GM12878 (cell line): ENCODE measurements around the gene NNAT. TPM values are rescaled to one million over a fixed set of nuclear protein-coding genes. Genes with fewer than 3 reads are reported as not detected.

Source experiments
- ATAC-seq: fragments of 200-7000 bp; cut with Tn5 transposase; 3 replicates; pipeline ENCODE4 v1.9.1; 2020; ENCODE audit warnings: mild to moderate bottlenecking, moderate library complexity
- BruUV-seq: library from RNA; stranded (reverse); fragments of 400-500 nt; replicated peaks from 2 replicates; lab custom pipeline; 2021; lab: Mats Ljungman, UMichigan
- CTCF ChIA-PET: fragments of 300-600 bp; sonication (Branson Sonifier 250); formaldehyde crosslinking; extraction: SDS; loops from one replicate; lab custom pipeline; 2021; ENCODE audit warnings: inconsistent platforms; lab: Yijun Ruan, JAX
- POLR2A ChIA-PET: fragments of 350-600 bp; formaldehyde crosslinking; extraction: SDS; loops from one replicate; lab custom pipeline; 2021; ENCODE audit warnings: inconsistent platforms; lab: Charles Lee
- RAD21 ChIA-PET: fragments of 300-600 bp; sonication (Branson Sonifier 250); formaldehyde crosslinking; loops from one replicate; lab custom pipeline; 2023; ENCODE audit warnings: antibody characterized with exemption; ENCODE audit not compliant: unreplicated experiment; lab: Charles Lee
- SMC1A ChIA-PET: fragments of 300-600 bp; sonication (Branson Sonifier 250); formaldehyde crosslinking; loops from one replicate; lab custom pipeline; 2023; ENCODE audit not compliant: unreplicated experiment, uncharacterized antibody; lab: Charles Lee
- DNase-seq: peaks from one replicate; pipeline ENCODE4 v3.0.0-alpha.2; 2011; ENCODE audit warnings: low read depth, low spot score
- FAIRE-seq: peaks from 3 replicates; lab custom pipeline; 2011; peaks lifted over from hg19 to GRCh38; lab: Jason Lieb, UNC
- H2AFZ ChIP-seq: 2 replicates; pipeline ENCODE4 v1.6.0; 2011; ENCODE audit warnings: low read depth, low read length, control low read depth; ENCODE audit not compliant: control insufficient read depth
- H3K27ac ChIP-seq: 2 replicates; pipeline ENCODE4 v1.5.1; 2011; ENCODE audit warnings: control low read depth; ENCODE audit not compliant: control insufficient read depth, insufficient read depth
- H3K27me3 ChIP-seq, 2 experiments: replicated peaks in 1 of 2; 2 replicates each; pipeline versions ENCODE4 v1.6.0 to v1.6.1; 2011; ENCODE audit warnings: low read length in 1 of 2; ENCODE audit not compliant: control insufficient read depth in 2 of 2, insufficient read depth in 2 of 2
- H3K36me3 ChIP-seq, 2 experiments: 2 replicates each; pipeline ENCODE4 v1.5.1; 2011; ENCODE audit warnings: low read length in 1 of 2; ENCODE audit not compliant: control insufficient read depth in 2 of 2, insufficient read depth in 2 of 2
- H3K4me1 ChIP-seq: 2 replicates; pipeline ENCODE4 v1.6.1; 2011; ENCODE audit warnings: mild to moderate bottlenecking, low read length, moderate library complexity, mixed read lengths; ENCODE audit not compliant: control insufficient read depth, insufficient read depth
- H3K4me2 ChIP-seq: 2 replicates; pipeline ENCODE4 v1.6.0; 2011; ENCODE audit warnings: control low read depth; ENCODE audit not compliant: control insufficient read depth, insufficient read depth
- H3K4me3 ChIP-seq: fragments of 200-600 bp; sonication (generic); 2 replicates; pipeline ENCODE4 v1.5.1; 2016
- H3K79me2 ChIP-seq: 2 replicates; pipeline ENCODE4 v1.6.0; 2011; ENCODE audit warnings: low read length; ENCODE audit not compliant: control insufficient read depth, insufficient read depth
- H3K9ac ChIP-seq: 2 replicates; pipeline ENCODE4 v1.8.0; 2011; ENCODE audit warnings: low read length, control low read depth, mixed read lengths; ENCODE audit not compliant: control insufficient read depth, insufficient read depth
- H3K9me3 ChIP-seq: replicated peaks from 3 replicates; pipeline ENCODE4 v1.5.1; 2011; ENCODE audit warnings: mild to moderate bottlenecking, low read length; ENCODE audit not compliant: control insufficient read depth, insufficient read depth
- H4K20me1 ChIP-seq: 2 replicates; pipeline ENCODE4 v1.6.0; 2011; ENCODE audit not compliant: control insufficient read depth, insufficient read depth
- BHLHE40 ChIP-seq, 2 experiments: fragments of 450-650 bp in 1 of 2; IDR thresholded peaks; 2 replicates each; pipeline ENCODE4 v1.6.1; 2011 to 2017; ENCODE audit warnings: low read depth in 2 of 2, borderline replicate concordance in 1 of 2, improper control_type of control experiment in 1 of 2, low read length in 1 of 2, mild to moderate bottlenecking in 1 of 2
- DPF2 ChIP-seq: fragments of 450-650 bp; IDR thresholded peaks from 2 replicates; pipeline ENCODE4 v1.6.1; 2017; ENCODE audit warnings: mild to moderate bottlenecking
- EED ChIP-seq: sonication (generic); IDR thresholded peaks from 2 replicates; pipeline ENCODE4 v1.6.1; 2016; ENCODE audit warnings: antibody characterized with exemption, low read depth
- MEF2A ChIP-seq: IDR thresholded peaks from 2 replicates; pipeline ENCODE4 v1.6.1; 2011; ENCODE audit warnings: low read depth, mild to moderate bottlenecking, low read length, moderate library complexity; ENCODE audit not compliant: insufficient read depth
- MTA3 ChIP-seq: IDR thresholded peaks from 2 replicates; pipeline ENCODE4 v1.6.1; 2012; ENCODE audit warnings: low read length, inconsistent platforms, borderline replicate concordance
- NFYA ChIP-seq: IDR thresholded peaks from 2 replicates; pipeline ENCODE4 v1.6.1; 2011; ENCODE audit warnings: low read depth, mild to moderate bottlenecking, low read length, improper control_type of control experiment, borderline replicate concordance
- POU2F2 ChIP-seq: IDR thresholded peaks from 3 replicates; pipeline ENCODE4 v1.6.1; 2011; ENCODE audit warnings: low read depth, mild to moderate bottlenecking, low read length, borderline replicate concordance
- RAD51 ChIP-seq: fragments of 450-650 bp; IDR thresholded peaks from 2 replicates; pipeline ENCODE4 v1.6.1; 2016; ENCODE audit warnings: moderate library complexity, mild to moderate bottlenecking, inconsistent platforms
- SREBF2 ChIP-seq: IDR thresholded peaks from 2 replicates; pipeline ENCODE4 v1.6.1; 2012; ENCODE audit warnings: mild to moderate bottlenecking, low read length
- TCF12 ChIP-seq: IDR thresholded peaks from 2 replicates; pipeline ENCODE4 v1.6.1; 2011; ENCODE audit warnings: low read depth, mild to moderate bottlenecking, low read length
- WGBS: methylation state at CpG from one replicate; pipeline ENCODE4 v1.1.6; 2016; ENCODE audit warnings: low lambda C conversion rate; ENCODE audit not compliant: insufficient replicate concordance, insufficient coverage; ENCODE audit errors: missing lambda C conversion rate; 5-methylcytosine and 5-hydroxymethylcytosine counted together
- in situ Hi-C: fragments of 300-500 bp; cut with MboI; formaldehyde crosslinking; loops from 9 replicates; pipeline ENCODE4 v1.14.3; 2018; ENCODE audit warnings: mixed read lengths
- intact Hi-C: fragments of 100-400 bp; cut with micrococcal nuclease; formaldehyde crosslinking; loops from one replicate; pipeline ENCODE4 v1.14.2; 2022; ENCODE audit not compliant: unreplicated experiment
- polyA plus RNA-seq, 11 experiments: library from polyadenylated mRNA; depleted of rRNA in 4 of 11; unstranded in 6 of 11; stranded (reverse) in 5 of 11; fragments of >200 nt; fragmentation: Nextera tagmentation in 4 of 11; fragmentation: Illumina TruSeq in 1 of 11; extraction: Ambion mirVana in 4 of 11; extraction: Trizol in 1 of 11; gene quantifications; 1 replicate in 1 of 11; 2 replicates in 10 of 11; pipeline versions ENCODE4 v1.2.1 to v1.2.3, GENCODE V29; 2011 to 2016; ENCODE audit warnings: inconsistent platforms in 2 of 11, missing spikeins in 2 of 11, low read depth in 1 of 11
- total RNA-seq, 4 experiments: library from RNA; depleted of rRNA in 3 of 4; stranded (reverse); fragments of >200 nt in 3 of 4; fragmentation: Illumina TruSeq in 1 of 4; extraction: Trizol in 1 of 4; gene quantifications; 2 replicates each; pipeline versions ENCODE4 v1.2.1 to v1.2.3, GENCODE V29; 2013 to 2021
- TF ChIP-seq, protein P1 (sequence below): fragments of 450-650 bp; IDR thresholded peaks from 2 replicates; pipeline ENCODE4 v1.6.1; 2018; ENCODE audit warnings: borderline replicate concordance, mild to moderate bottlenecking; ENCODE audit not compliant: partially characterized antibody
- TF ChIP-seq, protein P2 (sequence below): fragments of 450-650 bp; IDR thresholded peaks from 2 replicates; pipeline ENCODE4 v1.6.1; 2014; ENCODE audit warnings: mild to moderate bottlenecking

The NNAT gene
- total and polyA plus RNA-seq, 10 of the 15 experiments (the other 5 are each of a cell fraction or from before 2014, with no cell fraction given), result 0.22 to 0.99 (median 0.42) TPM; not detected in 7

DNA sequence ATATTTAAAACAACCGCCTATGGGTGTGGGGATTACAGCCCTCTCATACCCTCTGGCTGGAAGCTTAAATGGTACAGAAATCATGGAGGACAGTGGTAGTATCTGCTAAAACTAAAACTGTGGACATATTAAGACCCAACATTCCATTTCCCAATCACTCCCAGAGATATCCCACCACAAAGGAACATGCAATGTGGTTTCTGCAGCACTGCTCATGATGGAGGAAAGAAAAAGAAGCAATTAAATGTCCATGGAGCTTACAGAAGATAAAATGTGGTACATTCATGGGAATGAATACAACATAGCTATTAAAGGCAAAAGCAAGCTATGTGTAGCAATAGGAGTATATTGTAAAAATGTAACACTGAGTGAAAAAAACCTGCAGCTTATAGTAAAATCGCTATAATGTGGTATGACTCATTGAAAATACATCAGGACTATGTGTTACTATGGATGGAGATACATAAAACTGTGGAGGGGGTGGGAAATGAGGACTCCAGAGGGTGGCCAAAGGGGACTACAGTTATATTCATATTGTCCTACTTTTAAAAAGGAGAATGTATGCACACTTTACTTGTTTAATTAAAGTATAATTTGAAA lies 22.9 kb upstream of the NNAT start:
- H3K4me3 ChIP-seq, result no peak overlapping the region
- H3K9me3 ChIP-seq, result no peaks in the 10 kb centered on the region
- H3K79me2 ChIP-seq, result no peaks in the 10 kb centered on the region
- ChIA-PET POLR2A (interaction anchor here (0.6 kb wide), 1 partner anchor 350 kb away, joined by 10 read pairs; no protein-coding TSS in a partner anchor), RAD21 (no interaction called here), CTCF (interaction anchor here (1.7 kb wide), 1 partner anchor 9 kb away, joined by 6 read pairs; no protein-coding TSS in a partner anchor), SMC1A (interaction anchor here (1.3 kb wide), 1 partner anchor 16 kb away, joined by 3 read pairs; no protein-coding TSS in a partner anchor)
- WGBS, result 94% methylated on average over 2 of the region's 2 CpGs
- H2AFZ ChIP-seq, result no peak overlapping the region
- H3K27ac ChIP-seq, result no peak overlapping the region
- BruUV-seq, result no TSS peak
- intact Hi-C loops (no loop called here), in situ Hi-C loops (no loop called here)
- H3K9ac ChIP-seq, result no peak overlapping the region
- H4K20me1 ChIP-seq, result no peaks in the 10 kb centered on the region
- H3K4me2 ChIP-seq, result no peak overlapping the region
- no peaks in the 10 kb centered on the region for H3K4me1 ChIP-seq
- ATAC-seq (no peak), DNase-seq (no peak), FAIRE-seq (no peak)
- H3K36me3 ChIP-seq, result 0 out of 4 replicates have a peak, but pooled peaks cover 0 to 4% of the 10 kb centered on the region in 2 experiments
- TF ChIP-seq, protein P1, sequence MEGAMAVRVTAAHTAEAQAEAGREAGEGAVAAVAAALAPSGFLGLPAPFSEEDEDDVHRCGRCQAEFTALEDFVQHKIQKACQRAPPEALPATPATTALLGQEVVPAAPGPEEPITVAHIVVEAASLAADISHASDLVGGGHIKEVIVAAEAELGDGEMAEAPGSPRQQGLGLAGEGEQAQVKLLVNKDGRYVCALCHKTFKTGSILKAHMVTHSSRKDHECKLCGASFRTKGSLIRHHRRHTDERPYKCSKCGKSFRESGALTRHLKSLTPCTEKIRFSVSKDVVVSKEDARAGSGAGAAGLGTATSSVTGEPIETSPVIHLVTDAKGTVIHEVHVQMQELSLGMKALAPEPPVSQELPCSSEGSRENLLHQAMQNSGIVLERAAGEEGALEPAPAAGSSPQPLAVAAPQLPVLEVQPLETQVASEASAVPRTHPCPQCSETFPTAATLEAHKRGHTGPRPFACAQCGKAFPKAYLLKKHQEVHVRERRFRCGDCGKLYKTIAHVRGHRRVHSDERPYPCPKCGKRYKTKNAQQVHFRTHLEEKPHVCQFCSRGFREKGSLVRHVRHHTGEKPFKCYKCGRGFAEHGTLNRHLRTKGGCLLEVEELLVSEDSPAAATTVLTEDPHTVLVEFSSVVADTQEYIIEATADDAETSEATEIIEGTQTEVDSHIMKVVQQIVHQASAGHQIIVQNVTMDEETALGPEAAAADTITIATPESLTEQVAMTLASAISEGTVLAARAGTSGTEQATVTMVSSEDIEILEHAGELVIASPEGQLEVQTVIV, result no peak
- no peak for TF ChIP-seq DPF2
- TF ChIP-seq TCF12, result no peak
- H3K27me3 ChIP-seq, result no peaks in the 10 kb centered on the region

DNA sequence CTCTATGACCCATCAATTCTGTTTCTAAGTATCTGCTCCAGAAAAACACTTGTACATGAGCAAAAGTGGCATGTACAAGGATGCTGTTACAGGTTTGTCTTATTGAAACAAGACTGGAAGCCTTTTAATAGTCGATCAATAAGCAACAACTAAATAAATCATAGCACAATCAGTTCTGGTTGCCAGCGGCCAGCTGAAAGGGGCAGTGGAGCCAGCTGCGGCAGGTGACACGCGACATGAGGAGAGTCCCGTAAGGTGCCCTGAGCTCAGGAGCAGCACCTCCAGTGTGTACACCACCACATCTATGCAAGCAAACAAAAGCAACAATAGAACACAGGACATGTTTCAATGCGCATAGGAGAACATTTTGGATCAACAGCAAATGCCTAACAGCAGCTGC lies 20.7 kb upstream of the NNAT start:
- Histone ChIP-seq H4K20me1 (no peaks in the 10 kb centered on the region), H3K9me3 (no peaks in the 10 kb centered on the region), H3K4me3 (no peak overlapping the region), H3K27me3 (no peaks in the 10 kb centered on the region), H3K36me3 (0 out of 4 replicates have a peak, but pooled peaks cover 0 to 4% of the 10 kb centered on the region in 2 experiments), H2AFZ (no peak overlapping the region), H3K4me2 (no peak overlapping the region), H3K4me1 (no peaks in the 10 kb centered on the region), H3K79me2 (no peaks in the 10 kb centered on the region), H3K9ac (no peak overlapping the region), H3K27ac (no peak overlapping the region)
- SMC1A ChIA-PET, result no interaction called here
- intact Hi-C loops, result no loop called here
- DNase-seq (no peak), FAIRE-seq (no peak), ATAC-seq (no peak)
- POLR2A ChIA-PET, result no interaction called here
- in situ Hi-C loops, result no loop called here
- TF ChIP-seq, protein P2, sequence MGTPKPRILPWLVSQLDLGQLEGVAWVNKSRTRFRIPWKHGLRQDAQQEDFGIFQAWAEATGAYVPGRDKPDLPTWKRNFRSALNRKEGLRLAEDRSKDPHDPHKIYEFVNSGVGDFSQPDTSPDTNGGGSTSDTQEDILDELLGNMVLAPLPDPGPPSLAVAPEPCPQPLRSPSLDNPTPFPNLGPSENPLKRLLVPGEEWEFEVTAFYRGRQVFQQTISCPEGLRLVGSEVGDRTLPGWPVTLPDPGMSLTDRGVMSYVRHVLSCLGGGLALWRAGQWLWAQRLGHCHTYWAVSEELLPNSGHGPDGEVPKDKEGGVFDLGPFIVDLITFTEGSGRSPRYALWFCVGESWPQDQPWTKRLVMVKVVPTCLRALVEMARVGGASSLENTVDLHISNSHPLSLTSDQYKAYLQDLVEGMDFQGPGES, result no peak
- no peak for TF ChIP-seq SREBF2
- no peak for TF ChIP-seq POU2F2
- TF ChIP-seq BHLHE40 (IDR thresholded peaks at IDR 0.05; ENCODE audit: borderline replicate concordance in 1 of 2, low read depth in 2 of 2, low read length in 1 of 2), result no peak
- no peak for TF ChIP-seq NFYA
- no peak for TF ChIP-seq MTA3
- no peak for TF ChIP-seq RAD51
- no peak for TF ChIP-seq EED
- no peak for TF ChIP-seq MEF2A
- RAD21 ChIA-PET, result no interaction called here
- no TSS peak for BruUV-seq
- 96% methylated on average over 7 of the region's 7 CpGs for WGBS
- CTCF ChIA-PET, result no interaction called here
